ENCODE data around the gene ASIC1. TPM values are rescaled to one million over a fixed set of nuclear protein-coding genes. Genes with fewer than 3 reads are reported as not detected.

The ASIC1 gene
- total and polyA plus RNA-seq, 2 experiments from 2014 or later: 0.76 to 1.5 TPM

DNA sequence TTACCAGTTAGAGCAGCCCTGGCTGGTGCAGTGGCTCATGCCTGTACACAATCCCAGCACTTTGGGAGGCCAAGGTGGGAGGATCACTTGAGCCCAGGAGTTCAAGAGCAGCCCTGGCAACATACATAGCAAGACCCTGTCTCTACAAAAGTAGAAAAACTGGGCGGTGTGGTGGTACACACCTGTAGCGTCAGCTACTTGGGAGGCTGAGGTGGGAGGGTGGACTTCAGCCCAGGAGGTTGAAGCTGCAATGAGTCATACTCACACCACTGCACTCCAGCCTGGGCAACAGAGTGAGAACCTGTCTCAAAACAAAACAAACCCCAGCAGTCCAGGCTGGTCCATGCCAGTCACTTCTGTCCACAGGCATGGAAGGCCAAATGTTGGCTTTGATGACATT, 62.0 kb downstream of the ASIC1 start:
- peaks cover 2% of the 10 kb centered on the region; the same call in 2 of the 3 replicates for H3K36me3 Mint-ChIP-seq (ENCODE audit: low read depth)
- no peaks in the 10 kb centered on the region for H3K4me1 ChIP-seq (ENCODE audit: insufficient read depth)

More for the DNA sequence above, 62.0 kb downstream of the ASIC1 start:
- H3K27me3 ChIP-seq (ENCODE audit: insufficient read depth): no peaks in the 10 kb centered on the region
- Mint-ChIP-seq H3K27me3 (ENCODE audit: insufficient read depth, low read depth, poor library complexity) (no peaks in the 10 kb centered on the region), H3K4me1 (peaks cover 2% of the 10 kb centered on the region; the same call in 1 of the 3 replicates), H3K4me3 (no peak overlapping the region), H3K27ac (no peak overlapping the region), H3K9me3 (peaks cover 1% of the 10 kb centered on the region; the same call in 1 of the 3 replicates)
- H3K27ac ChIP-seq (ENCODE audit: low read depth): no peak overlapping the region
- no peak overlapping the region for H3K4me2 ChIP-seq
- no peaks in the 10 kb centered on the region; the same call in 1 of the 2 replicates for H4K20me1 ChIP-seq (replicated peaks; ENCODE audit: insufficient read depth)
- ATAC-seq: no peak
- TF ChIP-seq, protein P1, sequence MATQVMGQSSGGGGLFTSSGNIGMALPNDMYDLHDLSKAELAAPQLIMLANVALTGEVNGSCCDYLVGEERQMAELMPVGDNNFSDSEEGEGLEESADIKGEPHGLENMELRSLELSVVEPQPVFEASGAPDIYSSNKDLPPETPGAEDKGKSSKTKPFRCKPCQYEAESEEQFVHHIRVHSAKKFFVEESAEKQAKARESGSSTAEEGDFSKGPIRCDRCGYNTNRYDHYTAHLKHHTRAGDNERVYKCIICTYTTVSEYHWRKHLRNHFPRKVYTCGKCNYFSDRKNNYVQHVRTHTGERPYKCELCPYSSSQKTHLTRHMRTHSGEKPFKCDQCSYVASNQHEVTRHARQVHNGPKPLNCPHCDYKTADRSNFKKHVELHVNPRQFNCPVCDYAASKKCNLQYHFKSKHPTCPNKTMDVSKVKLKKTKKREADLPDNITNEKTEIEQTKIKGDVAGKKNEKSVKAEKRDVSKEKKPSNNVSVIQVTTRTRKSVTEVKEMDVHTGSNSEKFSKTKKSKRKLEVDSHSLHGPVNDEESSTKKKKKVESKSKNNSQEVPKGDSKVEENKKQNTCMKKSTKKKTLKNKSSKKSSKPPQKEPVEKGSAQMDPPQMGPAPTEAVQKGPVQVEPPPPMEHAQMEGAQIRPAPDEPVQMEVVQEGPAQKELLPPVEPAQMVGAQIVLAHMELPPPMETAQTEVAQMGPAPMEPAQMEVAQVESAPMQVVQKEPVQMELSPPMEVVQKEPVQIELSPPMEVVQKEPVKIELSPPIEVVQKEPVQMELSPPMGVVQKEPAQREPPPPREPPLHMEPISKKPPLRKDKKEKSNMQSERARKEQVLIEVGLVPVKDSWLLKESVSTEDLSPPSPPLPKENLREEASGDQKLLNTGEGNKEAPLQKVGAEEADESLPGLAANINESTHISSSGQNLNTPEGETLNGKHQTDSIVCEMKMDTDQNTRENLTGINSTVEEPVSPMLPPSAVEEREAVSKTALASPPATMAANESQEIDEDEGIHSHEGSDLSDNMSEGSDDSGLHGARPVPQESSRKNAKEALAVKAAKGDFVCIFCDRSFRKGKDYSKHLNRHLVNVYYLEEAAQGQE (IDR thresholded peaks at IDR 0.05; ENCODE audit: unreplicated experiment): no peak
- TF ChIP-seq, protein P2, sequence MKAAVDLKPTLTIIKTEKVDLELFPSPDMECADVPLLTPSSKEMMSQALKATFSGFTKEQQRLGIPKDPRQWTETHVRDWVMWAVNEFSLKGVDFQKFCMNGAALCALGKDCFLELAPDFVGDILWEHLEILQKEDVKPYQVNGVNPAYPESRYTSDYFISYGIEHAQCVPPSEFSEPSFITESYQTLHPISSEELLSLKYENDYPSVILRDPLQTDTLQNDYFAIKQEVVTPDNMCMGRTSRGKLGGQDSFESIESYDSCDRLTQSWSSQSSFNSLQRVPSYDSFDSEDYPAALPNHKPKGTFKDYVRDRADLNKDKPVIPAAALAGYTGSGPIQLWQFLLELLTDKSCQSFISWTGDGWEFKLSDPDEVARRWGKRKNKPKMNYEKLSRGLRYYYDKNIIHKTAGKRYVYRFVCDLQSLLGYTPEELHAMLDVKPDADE (IDR thresholded peaks at IDR 0.05): no peak
- TF ChIP-seq STAT1 (IDR thresholded peaks at IDR 0.05; ENCODE audit: unreplicated experiment) (no peak), NANOG (IDR thresholded peaks at IDR 0.05; ENCODE audit: borderline replicate concordance) (no peak), EZH2phosphoT487 (IDR thresholded peaks at IDR 0.05; ENCODE audit: unreplicated experiment) (no peak), CREB1 (CRISPR knock-in tag; IDR thresholded peaks at IDR 0.05; ENCODE audit: low read depth) (no peak), EZH2 (IDR thresholded peaks at IDR 0.05; ENCODE audit: low read depth, unreplicated experiment) (no peak), POLR2AphosphoS5 (IDR thresholded peaks at IDR 0.05; ENCODE audit: low read depth) (no peak), JUNB (IDR thresholded peaks at IDR 0.05; ENCODE audit: unreplicated experiment) (no peak), ZNF331 (CRISPR knock-in tag; IDR thresholded peaks at IDR 0.05; ENCODE audit: low read depth) (no peak), ZNF114 (CRISPR knock-in tag; IDR thresholded peaks at IDR 0.05) (no peak)
- TF ChIP-seq, protein P3, sequence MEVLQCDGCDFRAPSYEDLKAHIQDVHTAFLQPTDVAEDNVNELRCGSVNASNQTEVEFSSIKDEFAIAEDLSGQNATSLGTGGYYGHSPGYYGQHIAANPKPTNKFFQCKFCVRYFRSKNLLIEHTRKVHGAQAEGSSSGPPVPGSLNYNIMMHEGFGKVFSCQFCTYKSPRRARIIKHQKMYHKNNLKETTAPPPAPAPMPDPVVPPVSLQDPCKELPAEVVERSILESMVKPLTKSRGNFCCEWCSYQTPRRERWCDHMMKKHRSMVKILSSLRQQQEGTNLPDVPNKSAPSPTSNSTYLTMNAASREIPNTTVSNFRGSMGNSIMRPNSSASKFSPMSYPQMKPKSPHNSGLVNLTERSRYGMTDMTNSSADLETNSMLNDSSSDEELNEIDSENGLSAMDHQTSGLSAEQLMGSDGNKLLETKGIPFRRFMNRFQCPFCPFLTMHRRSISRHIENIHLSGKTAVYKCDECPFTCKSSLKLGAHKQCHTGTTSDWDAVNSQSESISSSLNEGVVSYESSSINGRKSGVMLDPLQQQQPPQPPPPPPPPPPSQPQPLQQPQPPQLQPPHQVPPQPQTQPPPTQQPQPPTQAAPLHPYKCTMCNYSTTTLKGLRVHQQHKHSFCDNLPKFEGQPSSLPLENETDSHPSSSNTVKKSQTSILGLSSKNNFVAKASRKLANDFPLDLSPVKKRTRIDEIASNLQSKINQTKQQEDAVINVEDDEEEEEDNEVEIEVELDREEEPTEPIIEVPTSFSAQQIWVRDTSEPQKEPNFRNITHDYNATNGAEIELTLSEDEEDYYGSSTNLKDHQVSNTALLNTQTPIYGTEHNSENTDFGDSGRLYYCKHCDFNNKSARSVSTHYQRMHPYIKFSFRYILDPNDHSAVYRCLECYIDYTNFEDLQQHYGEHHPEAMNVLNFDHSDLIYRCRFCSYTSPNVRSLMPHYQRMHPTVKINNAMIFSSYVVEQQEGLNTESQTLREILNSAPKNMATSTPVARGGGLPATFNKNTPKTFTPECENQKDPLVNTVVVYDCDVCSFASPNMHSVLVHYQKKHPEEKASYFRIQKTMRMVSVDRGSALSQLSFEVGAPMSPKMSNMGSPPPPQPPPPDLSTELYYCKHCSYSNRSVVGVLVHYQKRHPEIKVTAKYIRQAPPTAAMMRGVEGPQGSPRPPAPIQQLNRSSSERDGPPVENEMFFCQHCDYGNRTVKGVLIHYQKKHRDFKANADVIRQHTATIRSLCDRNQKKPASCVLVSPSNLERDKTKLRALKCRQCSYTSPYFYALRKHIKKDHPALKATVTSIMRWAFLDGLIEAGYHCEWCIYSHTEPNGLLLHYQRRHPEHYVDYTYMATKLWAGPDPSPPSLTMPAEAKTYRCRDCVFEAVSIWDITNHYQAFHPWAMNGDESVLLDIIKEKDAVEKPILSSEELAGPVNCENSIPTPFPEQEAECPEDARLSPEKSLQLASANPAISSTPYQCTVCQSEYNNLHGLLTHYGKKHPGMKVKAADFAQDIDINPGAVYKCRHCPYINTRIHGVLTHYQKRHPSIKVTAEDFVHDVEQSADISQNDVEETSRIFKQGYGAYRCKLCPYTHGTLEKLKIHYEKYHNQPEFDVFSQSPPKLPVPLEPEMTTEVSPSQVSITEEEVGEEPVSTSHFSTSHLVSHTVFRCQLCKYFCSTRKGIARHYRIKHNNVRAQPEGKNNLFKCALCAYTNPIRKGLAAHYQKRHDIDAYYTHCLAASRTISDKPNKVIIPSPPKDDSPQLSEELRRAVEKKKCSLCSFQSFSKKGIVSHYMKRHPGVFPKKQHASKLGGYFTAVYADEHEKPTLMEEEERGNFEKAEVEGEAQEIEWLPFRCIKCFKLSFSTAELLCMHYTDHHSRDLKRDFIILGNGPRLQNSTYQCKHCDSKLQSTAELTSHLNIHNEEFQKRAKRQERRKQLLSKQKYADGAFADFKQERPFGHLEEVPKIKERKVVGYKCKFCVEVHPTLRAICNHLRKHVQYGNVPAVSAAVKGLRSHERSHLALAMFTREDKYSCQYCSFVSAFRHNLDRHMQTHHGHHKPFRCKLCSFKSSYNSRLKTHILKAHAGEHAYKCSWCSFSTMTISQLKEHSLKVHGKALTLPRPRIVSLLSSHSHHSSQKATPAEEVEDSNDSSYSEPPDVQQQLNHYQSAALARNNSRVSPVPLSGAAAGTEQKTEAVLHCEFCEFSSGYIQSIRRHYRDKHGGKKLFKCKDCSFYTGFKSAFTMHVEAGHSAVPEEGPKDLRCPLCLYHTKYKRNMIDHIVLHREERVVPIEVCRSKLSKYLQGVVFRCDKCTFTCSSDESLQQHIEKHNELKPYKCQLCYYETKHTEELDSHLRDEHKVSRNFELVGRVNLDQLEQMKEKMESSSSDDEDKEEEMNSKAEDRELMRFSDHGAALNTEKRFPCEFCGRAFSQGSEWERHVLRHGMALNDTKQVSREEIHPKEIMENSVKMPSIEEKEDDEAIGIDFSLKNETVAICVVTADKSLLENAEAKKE (CRISPR knock-in tag; IDR thresholded peaks at IDR 0.05): no peak
- TF ChIP-seq, protein P4, sequence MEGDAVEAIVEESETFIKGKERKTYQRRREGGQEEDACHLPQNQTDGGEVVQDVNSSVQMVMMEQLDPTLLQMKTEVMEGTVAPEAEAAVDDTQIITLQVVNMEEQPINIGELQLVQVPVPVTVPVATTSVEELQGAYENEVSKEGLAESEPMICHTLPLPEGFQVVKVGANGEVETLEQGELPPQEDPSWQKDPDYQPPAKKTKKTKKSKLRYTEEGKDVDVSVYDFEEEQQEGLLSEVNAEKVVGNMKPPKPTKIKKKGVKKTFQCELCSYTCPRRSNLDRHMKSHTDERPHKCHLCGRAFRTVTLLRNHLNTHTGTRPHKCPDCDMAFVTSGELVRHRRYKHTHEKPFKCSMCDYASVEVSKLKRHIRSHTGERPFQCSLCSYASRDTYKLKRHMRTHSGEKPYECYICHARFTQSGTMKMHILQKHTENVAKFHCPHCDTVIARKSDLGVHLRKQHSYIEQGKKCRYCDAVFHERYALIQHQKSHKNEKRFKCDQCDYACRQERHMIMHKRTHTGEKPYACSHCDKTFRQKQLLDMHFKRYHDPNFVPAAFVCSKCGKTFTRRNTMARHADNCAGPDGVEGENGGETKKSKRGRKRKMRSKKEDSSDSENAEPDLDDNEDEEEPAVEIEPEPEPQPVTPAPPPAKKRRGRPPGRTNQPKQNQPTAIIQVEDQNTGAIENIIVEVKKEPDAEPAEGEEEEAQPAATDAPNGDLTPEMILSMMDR (conservative IDR thresholded peaks at IDR 0.05; ENCODE audit: low read depth in 2 of 2): no peak
- no peaks in the 10 kb centered on the region for H3K9me2 ChIP-seq (ENCODE audit: insufficient read depth)
- no peak overlapping the region for H2AFZ ChIP-seq
- no peak overlapping the region for H3K4me3 ChIP-seq
- H3K36me3 ChIP-seq (ENCODE audit: insufficient read depth): no peaks in the 10 kb centered on the region
- no peak for DNase-seq (ENCODE audit: low spot score)
- H3F3A ChIP-seq (replicated peaks; ENCODE audit: low read depth): no peaks in the 10 kb centered on the region
- peaks cover 14% of the 10 kb centered on the region for H3K79me2 ChIP-seq (replicated peaks; ENCODE audit: insufficient read depth)
